ENCODE results near the gene ARL4C. TPM values are rescaled to one million over a fixed set of nuclear protein-coding genes. Genes with fewer than 3 reads are reported as not detected.

ARL4C gene
- polyA plus RNA-seq, 1 experiment, result 15.0 TPM

GRCh38 chr2:234469251-234469845 lies 27.5 kb downstream of the ARL4C start:
- POLR2A ChIA-PET, result no interaction called here
- CTCF ChIA-PET, result interaction anchor here (1.6 kb wide), 1 partner anchor 334 kb away, joined by 5 read pairs; no protein-coding TSS in a partner anchor
- no peaks in the 10 kb centered on the region for H3K27me3 ChIP-seq (ENCODE audit: control insufficient read depth, insufficient read depth, low read length)
- H3K27ac ChIP-seq (ENCODE audit: low read depth, low read length), result no peak overlapping the region
- H3K9me3 ChIP-seq (ENCODE audit: control insufficient read depth, insufficient read depth, low read length), result peaks cover 23% of the 10 kb centered on the region
- no peak overlapping the region for H3K4me3 ChIP-seq (ENCODE audit: low read depth, low read length)
- TF ChIP-seq, protein P1, sequence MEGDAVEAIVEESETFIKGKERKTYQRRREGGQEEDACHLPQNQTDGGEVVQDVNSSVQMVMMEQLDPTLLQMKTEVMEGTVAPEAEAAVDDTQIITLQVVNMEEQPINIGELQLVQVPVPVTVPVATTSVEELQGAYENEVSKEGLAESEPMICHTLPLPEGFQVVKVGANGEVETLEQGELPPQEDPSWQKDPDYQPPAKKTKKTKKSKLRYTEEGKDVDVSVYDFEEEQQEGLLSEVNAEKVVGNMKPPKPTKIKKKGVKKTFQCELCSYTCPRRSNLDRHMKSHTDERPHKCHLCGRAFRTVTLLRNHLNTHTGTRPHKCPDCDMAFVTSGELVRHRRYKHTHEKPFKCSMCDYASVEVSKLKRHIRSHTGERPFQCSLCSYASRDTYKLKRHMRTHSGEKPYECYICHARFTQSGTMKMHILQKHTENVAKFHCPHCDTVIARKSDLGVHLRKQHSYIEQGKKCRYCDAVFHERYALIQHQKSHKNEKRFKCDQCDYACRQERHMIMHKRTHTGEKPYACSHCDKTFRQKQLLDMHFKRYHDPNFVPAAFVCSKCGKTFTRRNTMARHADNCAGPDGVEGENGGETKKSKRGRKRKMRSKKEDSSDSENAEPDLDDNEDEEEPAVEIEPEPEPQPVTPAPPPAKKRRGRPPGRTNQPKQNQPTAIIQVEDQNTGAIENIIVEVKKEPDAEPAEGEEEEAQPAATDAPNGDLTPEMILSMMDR (IDR thresholded peaks at IDR 0.05; ENCODE audit: low read depth, low read length), result no peak
- DNase-seq (ENCODE audit: low read depth, low spot score), result no peak

- DNase-seq (ENCODE audit: low read depth, low spot score), result no peak
- H3K27me3 ChIP-seq (ENCODE audit: control insufficient read depth, insufficient read depth, low read length), result no peaks in the 10 kb centered on the region
- ChIA-PET POLR2A (no interaction called here), CTCF (interaction anchor here (0.7 to 1.6 kb wide), 2 partner anchors 181 to 333 kb away, joined by 3 to 5 read pairs; no protein-coding TSS in a partner anchor)
- H3K27ac ChIP-seq (ENCODE audit: low read depth, low read length), result no peak overlapping the region
- peaks cover 23% of the 10 kb centered on the region for H3K9me3 ChIP-seq (ENCODE audit: control insufficient read depth, insufficient read depth, low read length)
- TF ChIP-seq, protein P1 (IDR thresholded peaks at IDR 0.05; ENCODE audit: low read depth, low read length), result no peak
- no peak overlapping the region for H3K4me3 ChIP-seq (ENCODE audit: low read depth, low read length)
Observed at GRCh38 chr2:234468503-234468902, 28.4 kb downstream of the ARL4C start.

DNA sequence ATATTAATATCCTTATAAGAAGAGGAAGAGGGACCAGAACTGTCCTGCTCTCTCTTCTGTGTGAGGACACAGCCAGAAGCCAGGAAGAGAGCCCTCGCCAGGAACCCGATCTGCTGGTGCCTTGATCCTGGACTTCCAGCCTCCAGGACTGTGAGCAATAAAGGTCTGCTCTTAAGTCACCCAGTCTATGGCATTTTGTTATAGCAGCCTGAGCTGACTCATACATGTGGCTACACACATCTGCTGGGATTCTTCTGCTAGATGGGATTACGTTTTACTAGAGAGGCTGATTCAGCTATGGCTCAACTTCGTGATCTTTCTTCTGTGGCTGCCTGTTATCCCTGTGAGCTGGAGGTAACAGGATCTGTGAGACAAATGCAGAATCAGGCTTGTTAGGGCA lies 29.6 kb downstream of the ARL4C start:
- Histone ChIP-seq H3K27me3 (ENCODE audit: control insufficient read depth, insufficient read depth, low read length) (no peaks in the 10 kb centered on the region), H3K27ac (ENCODE audit: low read depth, low read length) (peak overlapping the region; percentile 39), H3K9me3 (ENCODE audit: control insufficient read depth, insufficient read depth, low read length) (peaks cover 16% of the 10 kb centered on the region), H3K4me3 (ENCODE audit: low read depth, low read length) (no peak overlapping the region)
- TF ChIP-seq, protein P1 (IDR thresholded peaks at IDR 0.05; ENCODE audit: low read depth, low read length), result no peak
- ChIA-PET POLR2A (no interaction called here), CTCF (no interaction called here)
- peak; percentile 58 for DNase-seq (ENCODE audit: low read depth, low spot score)

- Histone ChIP-seq H3K27me3 (ENCODE audit: control insufficient read depth, insufficient read depth, low read length) (no peaks in the 10 kb centered on the region), H3K4me3 (ENCODE audit: low read depth, low read length) (no peak overlapping the region), H3K27ac (ENCODE audit: low read depth, low read length) (no peak overlapping the region), H3K9me3 (ENCODE audit: control insufficient read depth, insufficient read depth, low read length) (peaks cover 17% of the 10 kb centered on the region)
- DNase-seq (ENCODE audit: low read depth, low spot score), result no peak
- CTCF ChIA-PET, result interaction anchor here (1.1 to 1.3 kb wide), 2 partner anchors 9 to 329 kb away, joined by 3 read pairs; no protein-coding TSS in a partner anchor
- POLR2A ChIA-PET, result no interaction called here
- TF ChIP-seq, protein P1 (IDR thresholded peaks at IDR 0.05; ENCODE audit: low read depth, low read length), result no peak
Observed at GRCh38 chr2:234464291-234464645, 32.6 kb downstream of the ARL4C start.

DNA sequence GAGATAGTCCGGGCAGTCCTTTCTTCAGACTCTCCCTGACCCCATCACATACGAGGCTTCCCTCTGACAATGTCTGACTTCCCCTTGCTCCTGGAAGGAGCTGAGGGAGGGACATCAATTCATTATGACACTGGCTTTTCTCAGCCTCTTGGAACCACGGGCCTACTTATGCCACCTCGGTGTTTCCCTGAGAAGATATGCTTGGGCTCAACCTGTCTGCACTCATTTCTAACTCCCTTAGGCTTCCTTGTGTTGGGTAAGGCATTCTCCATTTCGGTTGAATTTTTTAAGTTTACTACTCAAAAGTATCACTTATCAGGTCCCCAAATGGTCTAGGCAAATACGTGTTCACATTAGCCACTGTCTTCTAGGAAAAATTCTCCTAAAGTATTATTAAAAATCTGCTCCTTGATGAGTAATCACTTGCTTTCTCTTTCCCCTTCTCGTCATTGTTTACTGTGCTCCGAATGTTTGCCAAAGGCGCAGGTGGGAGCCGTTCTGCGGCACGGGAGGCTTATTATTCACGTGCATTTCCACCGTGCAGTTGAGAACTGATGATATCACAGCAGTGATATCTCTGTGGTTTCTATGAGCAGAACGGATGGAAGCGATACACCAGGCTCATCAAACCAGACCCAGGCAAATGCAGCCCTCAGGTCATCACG lies 33.1 kb downstream of the ARL4C start:
- TF ChIP-seq, protein P1 (IDR thresholded peaks at IDR 0.05; ENCODE audit: low read depth, low read length), result no peak
- ChIA-PET POLR2A (no interaction called here), CTCF (no interaction called here)
- peak; percentile 68 for DNase-seq (ENCODE audit: low read depth, low spot score)
- Histone ChIP-seq H3K9me3 (ENCODE audit: control insufficient read depth, insufficient read depth, low read length) (peaks cover 17% of the 10 kb centered on the region), H3K27ac (ENCODE audit: low read depth, low read length) (no peak overlapping the region), H3K27me3 (ENCODE audit: control insufficient read depth, insufficient read depth, low read length) (no peaks in the 10 kb centered on the region), H3K4me3 (ENCODE audit: low read depth, low read length) (no peak overlapping the region)

Measured in AG04450 (cell line).